NB4 (cell line): ENCODE measurements around the gene SCFD2.

Experiments used
- DNase-seq: peaks from one replicate; pipeline ENCODE4 v3.0.0; 2010; ENCODE audit warnings: low read depth
- H3K4me3 ChIP-seq: one replicate; pipeline ENCODE4 v1.5.1; 2011; ENCODE audit warnings: mild to moderate bottlenecking, low read depth, low read length, moderate library complexity
- MYC ChIP-seq: IDR thresholded peaks from 2 replicates; pipeline ENCODE4 v1.6.1; 2011; ENCODE audit warnings: low read depth, low read length
- POLR2A ChIP-seq: IDR thresholded peaks from 2 replicates; pipeline ENCODE4 v1.6.1; 2011; ENCODE audit warnings: mild to moderate bottlenecking; ENCODE audit not compliant: insufficient read length; ENCODE audit errors: extremely low read depth
- TF ChIP-seq, protein P1 (sequence below): IDR thresholded peaks from one replicate; pipeline ENCODE4 v1.5.1; 2012; ENCODE audit warnings: low read depth, low read length
- TF ChIP-seq, protein P2 (sequence below): IDR thresholded peaks from 2 replicates; pipeline ENCODE4 v1.6.1; 2011; ENCODE audit warnings: low read depth, low read length

Gene SCFD2

DNA sequence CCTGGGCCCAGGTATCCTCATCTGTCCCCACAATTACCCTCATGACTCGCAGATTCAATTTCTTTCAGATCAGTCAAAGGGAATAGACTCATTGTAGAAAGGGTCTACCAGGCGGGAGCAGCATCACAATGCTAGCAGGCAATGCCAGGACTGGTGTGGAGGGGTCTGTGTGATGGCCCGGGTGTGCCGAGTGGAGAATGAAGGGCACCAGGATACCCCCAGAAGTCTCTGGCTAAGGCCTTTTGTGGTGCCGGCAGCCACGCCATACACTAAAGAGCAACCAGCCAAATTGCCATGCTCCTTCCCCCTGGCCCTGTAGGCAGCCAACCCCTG is 541.6 kb downstream of the SCFD2 start:
- no peak overlapping the region for H3K4me3 ChIP-seq

DNA sequence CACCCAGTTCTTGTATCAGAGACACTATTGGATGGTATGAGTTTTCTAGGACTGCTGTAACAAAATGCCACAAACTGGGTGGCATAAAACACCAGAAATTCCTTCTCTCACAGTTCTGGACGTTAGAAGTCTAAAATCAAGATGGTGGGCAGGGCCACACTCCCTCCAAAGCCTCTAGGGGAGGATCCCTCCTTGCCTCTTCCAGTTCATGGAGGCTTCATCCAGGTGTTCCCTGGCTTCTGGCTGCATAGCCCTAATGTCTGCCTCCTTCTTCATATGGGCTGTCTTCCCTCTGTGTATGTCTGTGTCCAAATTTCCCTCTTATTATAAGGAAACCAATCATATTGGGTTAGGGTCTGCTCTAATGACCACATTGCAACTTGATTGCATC is 542.2 kb downstream of the SCFD2 start:
- no peak overlapping the region for H3K4me3 ChIP-seq
- no peak for DNase-seq
- TF ChIP-seq MYC (no peak), POLR2A (no peak)
- TF ChIP-seq, protein P1, sequence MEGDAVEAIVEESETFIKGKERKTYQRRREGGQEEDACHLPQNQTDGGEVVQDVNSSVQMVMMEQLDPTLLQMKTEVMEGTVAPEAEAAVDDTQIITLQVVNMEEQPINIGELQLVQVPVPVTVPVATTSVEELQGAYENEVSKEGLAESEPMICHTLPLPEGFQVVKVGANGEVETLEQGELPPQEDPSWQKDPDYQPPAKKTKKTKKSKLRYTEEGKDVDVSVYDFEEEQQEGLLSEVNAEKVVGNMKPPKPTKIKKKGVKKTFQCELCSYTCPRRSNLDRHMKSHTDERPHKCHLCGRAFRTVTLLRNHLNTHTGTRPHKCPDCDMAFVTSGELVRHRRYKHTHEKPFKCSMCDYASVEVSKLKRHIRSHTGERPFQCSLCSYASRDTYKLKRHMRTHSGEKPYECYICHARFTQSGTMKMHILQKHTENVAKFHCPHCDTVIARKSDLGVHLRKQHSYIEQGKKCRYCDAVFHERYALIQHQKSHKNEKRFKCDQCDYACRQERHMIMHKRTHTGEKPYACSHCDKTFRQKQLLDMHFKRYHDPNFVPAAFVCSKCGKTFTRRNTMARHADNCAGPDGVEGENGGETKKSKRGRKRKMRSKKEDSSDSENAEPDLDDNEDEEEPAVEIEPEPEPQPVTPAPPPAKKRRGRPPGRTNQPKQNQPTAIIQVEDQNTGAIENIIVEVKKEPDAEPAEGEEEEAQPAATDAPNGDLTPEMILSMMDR: no peak
- TF ChIP-seq, protein P2, sequence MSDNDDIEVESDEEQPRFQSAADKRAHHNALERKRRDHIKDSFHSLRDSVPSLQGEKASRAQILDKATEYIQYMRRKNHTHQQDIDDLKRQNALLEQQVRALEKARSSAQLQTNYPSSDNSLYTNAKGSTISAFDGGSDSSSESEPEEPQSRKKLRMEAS: no peak

More for the DNA sequence above, 541.6 kb downstream of the SCFD2 start:
- TF ChIP-seq POLR2A (no peak), MYC (no peak)
- TF ChIP-seq, protein P1: no peak
- TF ChIP-seq, protein P2: no peak
- DNase-seq: no peak
